Esophagus muscularis mucosa (tissue), 4 donors: ENCODE data around the gene ARHGEF7.

Source experiments
- EP300 ChIP-seq: sonication (generic); formaldehyde crosslinking; IDR thresholded peaks from one replicate; pipeline ENCODE4 v1.6.1; 2017; ENCODE audit warnings: antibody characterized with exemption
- POLR2A ChIP-seq: fragments of 450-650 bp; IDR thresholded peaks from one replicate; pipeline ENCODE4 v1.6.1; 2017; ENCODE audit warnings: antibody characterized with exemption, moderate library complexity, mild to moderate bottlenecking, low read depth
- POLR2AphosphoS5 ChIP-seq, 2 donors: sonication (generic); formaldehyde crosslinking; IDR thresholded peaks; one replicate each; pipeline ENCODE4 v1.6.1; 2017; ENCODE audit warnings: antibody characterized with exemption in 2 of 2
- TF ChIP-seq, protein P1 (sequence below), 3 experiments: fragments of 200-600 bp in 2 of 3; fragments of 450-650 bp in 1 of 3; sonication (generic) in 2 of 3; IDR thresholded peaks; one replicate each; pipeline ENCODE4 v1.5.1; 2017 to 2019; ENCODE audit warnings: antibody characterized with exemption in 3 of 3, mild to moderate bottlenecking in 2 of 3, moderate library complexity in 1 of 3

GRCh38 chr13:111121506-111121905 lies 6.4 kb downstream of the ARHGEF7 start:
- TF ChIP-seq EP300, result no peak
- TF ChIP-seq POLR2A, result no peak
- TF ChIP-seq, protein P1, sequence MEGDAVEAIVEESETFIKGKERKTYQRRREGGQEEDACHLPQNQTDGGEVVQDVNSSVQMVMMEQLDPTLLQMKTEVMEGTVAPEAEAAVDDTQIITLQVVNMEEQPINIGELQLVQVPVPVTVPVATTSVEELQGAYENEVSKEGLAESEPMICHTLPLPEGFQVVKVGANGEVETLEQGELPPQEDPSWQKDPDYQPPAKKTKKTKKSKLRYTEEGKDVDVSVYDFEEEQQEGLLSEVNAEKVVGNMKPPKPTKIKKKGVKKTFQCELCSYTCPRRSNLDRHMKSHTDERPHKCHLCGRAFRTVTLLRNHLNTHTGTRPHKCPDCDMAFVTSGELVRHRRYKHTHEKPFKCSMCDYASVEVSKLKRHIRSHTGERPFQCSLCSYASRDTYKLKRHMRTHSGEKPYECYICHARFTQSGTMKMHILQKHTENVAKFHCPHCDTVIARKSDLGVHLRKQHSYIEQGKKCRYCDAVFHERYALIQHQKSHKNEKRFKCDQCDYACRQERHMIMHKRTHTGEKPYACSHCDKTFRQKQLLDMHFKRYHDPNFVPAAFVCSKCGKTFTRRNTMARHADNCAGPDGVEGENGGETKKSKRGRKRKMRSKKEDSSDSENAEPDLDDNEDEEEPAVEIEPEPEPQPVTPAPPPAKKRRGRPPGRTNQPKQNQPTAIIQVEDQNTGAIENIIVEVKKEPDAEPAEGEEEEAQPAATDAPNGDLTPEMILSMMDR (IDR thresholded peaks at IDR 0.05), result no peak
- no peak for TF ChIP-seq POLR2AphosphoS5 (IDR thresholded peaks at IDR 0.05)
